HG02588 (cell line): Measurements from ENCODE around the gene STX19.
"Not testable (repeated sequence)": the region's sequence is repeated elsewhere in the genome, so short reads cannot be mapped to it uniquely, and the experiment has no call there.

Source experiments
- ATAC-seq: cut with Tn5 transposase; IDR thresholded peaks from one replicate; pipeline ENCODE4 v1.9.1; 2021; ENCODE audit warnings: mild to moderate bottlenecking, moderate library complexity; ENCODE audit not compliant: unreplicated experiment

STX19 gene

GRCh38 chr3:94028093-94028837, at the start of gene STX19:
Gene STX19, minus strand, starts transcription at chr3:94028597. Its CDS starts 13,328 bp downstream, at chr3:94015269.
- ATAC-seq: no peak

GRCh38 chr3:94076055-94076454, 47.7 kb upstream of the STX19 start:
- no peak for ATAC-seq

GRCh38 chr3:94071713-94072284, 43.4 kb upstream of the STX19 start:
- ATAC-seq: peak; percentile 56

GRCh38 chr3:94070341-94070911, 42.0 kb upstream of the STX19 start:
- peak; percentile 66 for ATAC-seq

- ATAC-seq: no peak
Observed at GRCh38 chr3:94069194-94069813, 40.9 kb upstream of the STX19 start.

- ATAC-seq: no peak
Observed at GRCh38 chr3:94066506-94067500, 38.4 kb upstream of the STX19 start.

GRCh38 chr3:94065819-94066480, 37.6 kb upstream of the STX19 start:
- ATAC-seq: no peak

- no peak for ATAC-seq
Observed at GRCh38 chr3:94065122-94065521, 36.7 kb upstream of the STX19 start.

- no peak for ATAC-seq
Observed at GRCh38 chr3:94064243-94064860, 36.0 kb upstream of the STX19 start.

- no peak for ATAC-seq
Observed at GRCh38 chr3:94063496-94064119, 35.2 kb upstream of the STX19 start.

GRCh38 chr3:94062513-94063404, 34.4 kb upstream of the STX19 start, which contains the start of the genes DHFR2 and NSUN3:
Gene DHFR2, minus strand, starts transcription at chr3:94062916. Its CDS starts 1,405 bp downstream, at chr3:94061511.
Gene NSUN3, plus strand, starts transcription at chr3:94063061. Its CDS starts 66 bp downstream, at chr3:94063127.
- peak; percentile 94 for ATAC-seq

- ATAC-seq: no peak
Observed at GRCh38 chr3:94061297-94061696, 32.9 kb upstream of the STX19 start.

- ATAC-seq: no peak
Observed at GRCh38 chr3:94050546-94050945, 22.1 kb upstream of the STX19 start.

GRCh38 chr3:94049267-94049666, 20.9 kb upstream of the STX19 start:
- ATAC-seq: no peak

GRCh38 chr3:94046533-94046932, 18.1 kb upstream of the STX19 start:
- no peak for ATAC-seq

GRCh38 chr3:94044100-94044936, 15.9 kb upstream of the STX19 start:
- not testable (repeated sequence) for ATAC-seq

- no peak for ATAC-seq
Observed at GRCh38 chr3:94043285-94043684, 14.9 kb upstream of the STX19 start.
